H9 (cell line): ENCODE data around the gene PXN. TPM values are rescaled to one million over a fixed set of nuclear protein-coding genes. Genes with fewer than 3 reads are reported as not detected.

Experiments used
- DNase-seq: peaks from one replicate; pipeline ENCODE4 v3.0.0-alpha.2; 2017
- H2AFZ ChIP-seq: one replicate; pipeline ENCODE4 v1.6.1; 2013; ENCODE audit warnings: mild to moderate bottlenecking, low read length, control low read depth, moderate library complexity
- H2AK5ac ChIP-seq: 2 replicates; pipeline ENCODE4 v1.6.1; 2013; ENCODE audit warnings: low read length, control low read depth, mixed read lengths; ENCODE audit not compliant: insufficient read length
- H2BK120ac ChIP-seq: one replicate; pipeline ENCODE4 v1.6.1; 2013; ENCODE audit warnings: low read depth, mild to moderate bottlenecking, low read length, control low read depth, inconsistent platforms; ENCODE audit not compliant: poor library complexity, severe bottlenecking
- H2BK12ac ChIP-seq: 2 replicates; pipeline ENCODE4 v1.6.1; 2013; ENCODE audit warnings: low read length, control low read depth, mixed read lengths, low read depth; ENCODE audit not compliant: insufficient read length
- H2BK15ac ChIP-seq: 2 replicates; pipeline ENCODE4 v1.6.1; 2013; ENCODE audit warnings: low read depth, low read length, control low read depth
- H2BK20ac ChIP-seq: one replicate; pipeline ENCODE4 v1.6.1; 2013; ENCODE audit warnings: low read depth, mild to moderate bottlenecking, low read length, control low read depth, inconsistent platforms; ENCODE audit not compliant: poor library complexity, severe bottlenecking
- H2BK5ac ChIP-seq: 2 replicates; pipeline ENCODE4 v1.6.1; 2013; ENCODE audit warnings: low read length, control low read depth, mixed read lengths; ENCODE audit not compliant: insufficient read length
- H3K14ac ChIP-seq: 2 replicates; pipeline ENCODE4 v1.6.1; 2013; ENCODE audit warnings: low read length, control low read depth; ENCODE audit not compliant: insufficient read depth
- H3K18ac ChIP-seq: 2 replicates; pipeline ENCODE4 v1.6.1; 2013; ENCODE audit warnings: low read depth, mild to moderate bottlenecking, mixed read lengths, low read length, control low read depth; ENCODE audit not compliant: insufficient read length
- H3K23ac ChIP-seq: 2 replicates; pipeline ENCODE4 v1.6.1; 2013; ENCODE audit warnings: low read length, control low read depth, mixed read lengths, low read depth; ENCODE audit not compliant: insufficient read length
- H3K23me2 ChIP-seq: 2 replicates; pipeline ENCODE4 v1.6.1; 2013; ENCODE audit warnings: low read depth, mild to moderate bottlenecking, mixed read lengths, low read length, control low read depth; ENCODE audit not compliant: insufficient read length, poor library complexity, severe bottlenecking
- H3K27ac ChIP-seq: 2 replicates; pipeline ENCODE4 v1.5.1; 2013; ENCODE audit warnings: low read length, control low read depth, mixed read lengths, low read depth; ENCODE audit not compliant: insufficient read length
- H3K27me3 ChIP-seq: 2 replicates; pipeline ENCODE4 v1.6.1; 2013; ENCODE audit warnings: low read length, control low read depth, inconsistent platforms; ENCODE audit not compliant: insufficient read depth
- H3K4ac ChIP-seq: 2 replicates; pipeline ENCODE4 v1.6.1; 2013; ENCODE audit warnings: low read depth, mild to moderate bottlenecking, control low read depth, inconsistent platforms, low read length, moderate library complexity
- H3K4me1 ChIP-seq: 2 replicates; pipeline ENCODE4 v1.6.1; 2013; ENCODE audit warnings: low read length, control low read depth, inconsistent platforms; ENCODE audit not compliant: insufficient read depth
- H3K4me2 ChIP-seq: 2 replicates; pipeline ENCODE4 v1.6.1; 2013; ENCODE audit warnings: low read length, control low read depth, mixed read lengths; ENCODE audit not compliant: insufficient read length, insufficient read depth
- H3K56ac ChIP-seq: 2 replicates; pipeline ENCODE4 v1.6.1; 2013; ENCODE audit warnings: low read depth, mild to moderate bottlenecking, mixed read lengths, low read length, control low read depth; ENCODE audit not compliant: insufficient read length
- H3K79me1 ChIP-seq: 2 replicates; pipeline ENCODE4 v1.6.1; 2013; ENCODE audit warnings: low read depth, mild to moderate bottlenecking, moderate library complexity, low read length, control low read depth, inconsistent platforms; ENCODE audit not compliant: insufficient read depth, poor library complexity, severe bottlenecking
- H3K79me2 ChIP-seq: 2 replicates; pipeline ENCODE4 v1.6.1; 2013; ENCODE audit warnings: low read length, control low read depth, inconsistent platforms; ENCODE audit not compliant: insufficient read depth
- H3K9ac ChIP-seq: 2 replicates; pipeline ENCODE4 v1.6.1; 2013; ENCODE audit warnings: low read length, control low read depth, mixed read lengths; ENCODE audit not compliant: insufficient read length; ENCODE audit errors: extremely low read depth
- H3K9me3 ChIP-seq: one replicate; pipeline ENCODE4 v1.6.1; 2013; ENCODE audit warnings: low read depth, low read length, inconsistent platforms; ENCODE audit not compliant: control insufficient read depth
- H3T11ph ChIP-seq: one replicate; pipeline ENCODE4 v1.6.1; 2013; ENCODE audit warnings: mild to moderate bottlenecking, low read length, control low read depth, inconsistent platforms
- H4K20me1 ChIP-seq: one replicate; pipeline ENCODE4 v1.6.1; 2013; ENCODE audit not compliant: control insufficient read depth, insufficient read length, insufficient read depth
- H4K5ac ChIP-seq: 2 replicates; pipeline ENCODE4 v1.6.1; 2013; ENCODE audit warnings: low read depth, mild to moderate bottlenecking, mixed read lengths, low read length, control low read depth; ENCODE audit not compliant: insufficient read length
- H4K8ac ChIP-seq: replicated peaks from 2 replicates; pipeline ENCODE4 v1.6.1; 2013; ENCODE audit warnings: low read length, control low read depth, mixed read lengths, low read depth; ENCODE audit not compliant: insufficient read length
- H4K91ac ChIP-seq: 2 replicates; pipeline ENCODE4 v1.6.1; 2013; ENCODE audit warnings: low read depth, mild to moderate bottlenecking, moderate library complexity, mixed read lengths, low read length, control low read depth; ENCODE audit not compliant: insufficient read length
- H3K27ac Mint-ChIP-seq, 3 experiments: 2 replicates in 2 of 3; 3 replicates in 1 of 3; pipeline ENCODE4 v1.8.0; 2020 to 2021; ENCODE audit warnings: mixed read lengths in 3 of 3, mild to moderate bottlenecking in 1 of 3, moderate library complexity in 1 of 3
- H3K27me3 Mint-ChIP-seq: 2 replicates; pipeline ENCODE4 v1.8.0; 2021; ENCODE audit warnings: low read depth, mild to moderate bottlenecking, moderate library complexity, mixed read lengths
- H3K36me3 Mint-ChIP-seq, 3 experiments: 2 replicates in 2 of 3; 3 replicates in 1 of 3; pipeline ENCODE4 v1.8.0; 2020 to 2021; ENCODE audit warnings: low read depth in 3 of 3, mixed read lengths in 3 of 3; ENCODE audit not compliant: insufficient read depth in 1 of 3
- H3K4me1 Mint-ChIP-seq, 2 experiments: 2 replicates each; pipeline ENCODE4 v1.8.0; 2020; ENCODE audit warnings: mixed read lengths in 2 of 2
- H3K4me3 Mint-ChIP-seq, 2 experiments: 2 replicates in 1 of 2; 3 replicates in 1 of 2; pipeline ENCODE4 v1.8.0; 2020 to 2021; ENCODE audit warnings: mild to moderate bottlenecking in 2 of 2, mixed read lengths in 2 of 2, moderate library complexity in 1 of 2
- H3K9me3 Mint-ChIP-seq, 2 experiments: 2 replicates in 1 of 2; 3 replicates in 1 of 2; pipeline ENCODE4 v1.8.0; 2020; ENCODE audit warnings: mild to moderate bottlenecking in 2 of 2, mixed read lengths in 2 of 2, moderate library complexity in 1 of 2
- CTCF ChIP-seq: fragments of 200-600 bp; sonication (generic); conservative IDR thresholded peaks from 3 replicates; pipeline ENCODE4 v1.8.0; 2021; ENCODE audit warnings: antibody characterized with exemption, mild to moderate bottlenecking
- WGBS: extraction: QIAGEN DNeasy Blood & Tissue Kit; methylation state at CpG from one replicate; pipeline ENCODE4 v1.1.7; 2013; ENCODE audit warnings: missing lambda C conversion rate, low lambda C conversion rate, mixed read lengths; ENCODE audit not compliant: insufficient read length; ENCODE audit errors: extremely low coverage; 5-methylcytosine and 5-hydroxymethylcytosine counted together
- total RNA-seq: library from RNA; stranded (reverse); gene quantifications from 2 replicates; pipeline ENCODE4 v1.2.1, GENCODE V29; 2021

PXN gene
- total RNA-seq, 1 experiment from 2014 or later = 92.8 TPM

GRCh38 chr12:120238217-120238616, 27.3 kb downstream of the PXN start:
- no peak overlapping the region for H3K14ac ChIP-seq
- no CpG with 5 or more reads among the region's 9 CpGs for WGBS
- H3K27me3 ChIP-seq = no peaks in the 10 kb centered on the region
- H3K4me1 ChIP-seq = peaks cover 13% of the 10 kb centered on the region
- no peak overlapping the region for H3T11ph ChIP-seq
- H2AFZ ChIP-seq = no peak overlapping the region
- H3K79me2 ChIP-seq = peaks cover 29% of the 10 kb centered on the region; the same call in 1 of the 2 replicates
- H3K18ac ChIP-seq = no peak overlapping the region
- no peaks in the 10 kb centered on the region for H3K27me3 Mint-ChIP-seq
- H4K91ac ChIP-seq = no peak overlapping the region
- H4K5ac ChIP-seq = no peak overlapping the region
- H3K79me1 ChIP-seq = peaks cover 5% of the 10 kb centered on the region
- no peak overlapping the region for H4K8ac ChIP-seq
- no peak overlapping the region for H2BK12ac ChIP-seq
- H3K9me3 ChIP-seq = no peaks in the 10 kb centered on the region
- no peak overlapping the region for H2BK15ac ChIP-seq
- DNase-seq = no peak
- no peak overlapping the region for H3K56ac ChIP-seq
- no peaks in the 10 kb centered on the region for H3K23me2 ChIP-seq
- no peak overlapping the region for H3K4me2 ChIP-seq
- no peak overlapping the region for H2AK5ac ChIP-seq
- no peak overlapping the region for H2BK120ac ChIP-seq
- no peak for TF ChIP-seq CTCF
- H3K9ac ChIP-seq = no peak overlapping the region
- no peaks in the 10 kb centered on the region for H3K9me3 Mint-ChIP-seq
- peaks cover 0 to 2% (median 0%) of the 10 kb centered on the region in 3 experiments; a peak in 2 of 7 replicates for H3K36me3 Mint-ChIP-seq
- H3K4me1 Mint-ChIP-seq = peaks cover 59 to 61% of the 10 kb centered on the region in 2 experiments
- H4K20me1 ChIP-seq = no peaks in the 10 kb centered on the region
- H2BK20ac ChIP-seq = no peak overlapping the region
- no peak overlapping the region for H3K4me3 Mint-ChIP-seq
- H2BK5ac ChIP-seq = no peak overlapping the region
- no peak overlapping the region for H3K23ac ChIP-seq
- peak overlapping the region in 2 of 3 experiments; percentile 75 to 84; a peak in 2 of 7 replicates for H3K27ac Mint-ChIP-seq
- H3K4ac ChIP-seq = no peak overlapping the region
- no peak overlapping the region for H3K27ac ChIP-seq
